ENCODE results near the gene TLX1. TPM values are rescaled to one million over a fixed set of nuclear protein-coding genes. Genes with fewer than 3 reads are reported as not detected.

TLX1 gene
- total RNA-seq, 2 donors from 2014 or later: 0.52 TPM; not detected in 1

- intact Hi-C loops (cut with DNase I): no loop called here
- H3K4me1 ChIP-seq: peaks cover 43% of the 10 kb centered on the region
- peak; percentile 17 for ATAC-seq
- no peak overlapping the region for H3K27ac ChIP-seq
- no peak overlapping the region for H3K4me3 ChIP-seq
- 8 to 16% methylated on average over 14 to 39 of the region's 39 CpGs for WGBS, 2 donors
- TF ChIP-seq POLR2A (IDR thresholded peaks at IDR 0.05) (no peak), CTCF (IDR thresholded peaks at IDR 0.05) (no peak)
- H3K9me3 ChIP-seq: no peaks in the 10 kb centered on the region
- H3K27me3 ChIP-seq: peaks cover 9 to 59% of the 10 kb centered on the region in 2 donors
- no peak for DNase-seq
- H3K36me3 ChIP-seq (replicated peaks in 1 of 2; ENCODE audit: insufficient read depth in 1 of 2, low read depth in 2 of 2): no peaks in the 10 kb centered on the region
Observed at GRCh38 chr10:101131962-101132635, 999 bp downstream of the TLX1 start.

DNA sequence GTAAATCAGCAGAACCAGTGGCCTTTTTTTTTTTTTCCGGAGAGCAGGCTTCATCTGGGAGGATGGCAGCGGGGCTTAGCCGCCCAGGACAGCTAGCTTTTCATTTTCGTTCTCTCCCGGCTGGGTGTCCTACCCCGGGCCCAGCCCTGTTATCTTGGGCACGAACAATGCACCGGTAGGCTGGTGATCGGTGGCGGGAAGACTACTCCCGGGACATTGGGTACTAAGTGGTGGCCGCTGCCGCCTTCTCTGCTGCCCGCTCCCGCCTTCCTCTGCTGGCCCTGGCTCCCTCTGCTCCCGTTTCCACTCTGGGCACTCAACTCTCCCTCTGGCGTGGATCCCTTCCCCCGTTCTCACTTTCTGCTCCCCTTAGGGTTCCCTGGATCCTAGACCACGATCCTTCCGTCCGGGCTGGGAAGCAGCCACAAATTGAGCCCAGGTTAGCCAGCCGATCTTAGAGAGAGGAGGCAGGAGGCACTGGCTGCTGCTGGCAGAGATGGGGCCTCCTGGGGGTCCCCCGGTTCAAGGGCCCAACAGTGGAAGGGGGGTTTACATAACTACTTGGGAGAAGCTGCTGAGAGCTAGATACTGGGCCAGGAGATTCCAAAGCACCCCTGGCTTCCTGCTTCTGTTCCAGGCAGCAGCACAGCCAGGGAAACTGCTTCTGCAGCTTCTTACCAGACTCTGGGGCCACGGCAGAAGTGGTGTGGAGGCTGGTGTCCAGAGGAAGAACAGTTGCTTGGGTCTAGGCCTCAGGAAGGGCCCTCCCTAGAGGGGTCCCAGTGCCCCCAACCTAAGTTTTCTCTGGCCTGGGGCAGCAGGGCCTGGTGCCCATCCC, 1.8 kb downstream of the TLX1 start:
- H3K4me3 ChIP-seq: no peak overlapping the region
- no peak overlapping the region for H3K27ac ChIP-seq
- H3K36me3 ChIP-seq (replicated peaks in 1 of 2; ENCODE audit: insufficient read depth in 1 of 2, low read depth in 2 of 2): no peaks in the 10 kb centered on the region
- 34 to 41% methylated on average over 21 of the region's 24 CpGs for WGBS, 2 donors
- intact Hi-C loops (cut with DNase I): no loop called here
- no peak for DNase-seq
- no peaks in the 10 kb centered on the region for H3K9me3 ChIP-seq
- H3K4me1 ChIP-seq: peaks cover 43% of the 10 kb centered on the region
- ATAC-seq: no peak
- H3K27me3 ChIP-seq: peaks cover 9 to 59% of the 10 kb centered on the region in 2 donors
- TF ChIP-seq CTCF (IDR thresholded peaks at IDR 0.05) (no peak), POLR2A (IDR thresholded peaks at IDR 0.05) (no peak)

- 22 to 70% methylated on average over 2 to 48 of the region's 54 CpGs for WGBS, 2 donors
- no peak for DNase-seq
Observed at GRCh38 chr10:101133489-101134298, 2.6 kb downstream of the TLX1 start.

More at GRCh38 chr10:101133489-101134298, 2.6 kb downstream of the TLX1 start:
- Histone ChIP-seq H3K4me3 (no peak overlapping the region), H3K9me3 (no peaks in the 10 kb centered on the region), H3K36me3 (replicated peaks in 1 of 2; ENCODE audit: insufficient read depth in 1 of 2, low read depth in 2 of 2) (no peaks in the 10 kb centered on the region), H3K27ac (no peak overlapping the region), H3K4me1 (peaks cover 43% of the 10 kb centered on the region), H3K27me3 (peaks cover 9 to 59% of the 10 kb centered on the region in 2 donors)
- TF ChIP-seq CTCF (IDR thresholded peaks at IDR 0.05) (no peak), POLR2A (IDR thresholded peaks at IDR 0.05) (no peak)
- no peak for ATAC-seq
- intact Hi-C loops (cut with DNase I): no loop called here

Data from body of pancreas (tissue), 4 donors.